ENCODE results near the gene PLEKHG2.

DNA sequence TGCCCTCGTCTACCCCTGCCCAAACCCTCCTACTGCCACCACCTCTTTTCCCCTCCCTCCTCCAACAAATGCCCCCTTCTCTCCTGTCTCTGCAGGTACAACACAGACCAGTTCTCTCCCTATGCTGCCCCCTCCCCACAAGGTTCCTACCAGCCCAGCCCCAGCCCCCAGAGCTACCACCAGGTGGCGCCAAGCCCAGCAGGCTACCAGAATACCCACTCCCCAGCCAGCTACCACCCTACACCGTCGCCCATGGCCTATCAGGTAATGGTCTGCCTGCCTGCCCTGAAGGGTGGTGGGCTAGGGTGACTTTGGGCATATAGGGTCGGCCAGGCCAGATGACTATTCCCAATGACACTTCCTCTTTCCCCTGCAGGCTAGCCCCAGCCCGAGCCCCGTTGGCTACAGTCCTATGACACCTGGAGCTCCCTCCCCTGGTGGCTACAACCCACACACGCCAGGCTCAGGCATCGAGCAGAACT is 61.7 kb downstream of the PLEKHG2 start:
- no peak for TF ChIP-seq POLR2A (IDR thresholded peaks at IDR 0.05)
- TF ChIP-seq CTCF (IDR thresholded peaks at IDR 0.05) = peak; percentile 57 to 82 (median 66)
